ENCODE results near the gene ATP4A. TPM values are rescaled to one million over a fixed set of nuclear protein-coding genes. Genes with fewer than 3 reads are reported as not detected.

ATP4A gene
- total RNA-seq, 1 donor from 2014 or later = not detected

- peak; percentile 5 for DNase-seq (ENCODE audit: low spot score)
Measured at GRCh38 chr19:35566738-35567137, 3.3 kb upstream of the ATP4A start.

DNA sequence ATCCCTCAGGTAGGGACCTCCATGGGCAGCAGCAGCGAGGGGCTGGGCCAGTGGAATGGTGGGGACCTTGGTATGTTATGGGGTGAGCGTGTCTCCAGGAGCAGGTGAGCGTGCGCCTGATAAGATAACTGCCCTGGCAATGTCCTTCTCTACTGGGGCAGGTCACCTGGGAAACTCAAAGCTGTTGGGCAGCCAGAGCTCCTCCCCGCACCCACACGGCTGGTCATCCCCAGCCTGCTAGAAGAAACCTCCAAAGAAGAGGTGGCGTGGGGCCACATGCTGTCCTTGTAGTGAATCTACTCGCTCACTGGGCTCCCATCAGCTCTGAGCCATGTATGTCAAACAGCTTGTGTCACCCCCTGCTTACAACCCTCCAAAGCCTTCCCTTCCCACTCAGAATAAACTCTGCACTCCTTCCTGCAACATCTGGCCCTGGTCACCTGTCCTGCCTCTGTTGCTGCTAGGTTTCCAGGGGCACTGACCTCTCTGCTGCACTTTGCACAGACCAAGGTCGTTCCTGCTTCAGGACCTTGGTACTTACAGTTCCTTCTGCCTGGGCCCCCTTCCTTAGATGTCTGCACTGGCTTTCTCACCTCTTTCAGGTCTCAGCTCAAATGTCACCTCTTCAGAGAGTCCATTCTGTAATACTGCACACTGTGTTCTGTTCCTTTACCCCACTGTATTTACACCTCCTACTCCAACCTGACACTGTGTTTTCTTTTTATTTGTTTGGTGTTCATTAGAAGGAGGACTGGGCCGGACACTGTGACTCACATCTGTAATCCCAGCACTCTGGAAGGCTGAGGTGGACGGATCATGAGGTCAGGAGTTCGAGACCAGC lies 1.8 kb upstream of the ATP4A start:
- DNase-seq (ENCODE audit: low spot score) = peak; percentile 47

GRCh38 chr19:35562776-35563175 lies 682 bp downstream of the ATP4A start:
- no peak for DNase-seq (ENCODE audit: low spot score)

DNA sequence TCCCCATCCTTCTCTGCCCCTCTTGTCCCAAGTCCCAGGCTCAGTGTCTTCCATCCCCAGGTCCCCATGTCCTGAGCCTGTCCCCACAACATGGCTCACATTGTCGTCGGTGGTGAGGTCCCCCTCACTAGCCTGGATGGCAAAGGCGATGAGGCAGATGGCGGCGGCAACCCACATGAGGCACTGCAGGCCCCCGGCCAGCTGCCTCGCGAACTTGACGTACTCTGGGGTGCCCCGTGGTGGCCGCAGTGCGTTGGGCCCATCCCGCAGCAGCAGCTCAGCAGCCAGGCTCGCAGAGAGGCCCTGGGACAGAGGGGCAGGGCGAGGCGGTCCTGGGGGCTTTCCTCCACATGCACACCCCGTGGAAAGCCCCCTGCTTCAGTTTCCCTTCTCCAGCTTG lies 1.1 kb downstream of the ATP4A start:
- DNase-seq (ENCODE audit: low spot score) = no peak

GRCh38 chr19:35561436-35561835 lies 2.0 kb downstream of the ATP4A start:
- no peak for DNase-seq (ENCODE audit: low spot score)

DNA sequence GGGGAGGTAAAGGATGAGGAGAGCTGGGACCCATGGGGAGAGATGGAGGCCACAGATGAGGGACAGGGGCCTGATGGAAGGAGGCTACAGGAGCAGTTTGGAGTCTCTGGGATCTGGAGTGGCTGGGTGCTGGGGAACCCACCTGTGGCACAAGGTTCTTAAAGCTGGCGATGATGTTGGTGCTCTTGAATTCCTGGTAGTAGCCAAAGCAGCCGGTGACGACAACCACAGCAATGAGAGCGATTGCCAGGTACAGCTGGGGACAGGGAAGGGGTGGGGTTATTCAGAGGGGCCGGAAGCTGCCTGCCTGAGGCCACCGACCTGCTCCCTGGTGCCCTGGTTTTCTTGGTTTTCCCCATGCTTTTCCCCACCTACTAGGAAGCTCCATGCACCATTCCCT lies 2.8 kb downstream of the ATP4A start:
- no peak for DNase-seq (ENCODE audit: low spot score)

GRCh38 chr19:35560271-35560670 lies 3.2 kb downstream of the ATP4A start:
- no peak for DNase-seq (ENCODE audit: low spot score)

GRCh38 chr19:35559781-35560180 lies 3.7 kb downstream of the ATP4A start:
- DNase-seq (ENCODE audit: low spot score) = no peak

DNA sequence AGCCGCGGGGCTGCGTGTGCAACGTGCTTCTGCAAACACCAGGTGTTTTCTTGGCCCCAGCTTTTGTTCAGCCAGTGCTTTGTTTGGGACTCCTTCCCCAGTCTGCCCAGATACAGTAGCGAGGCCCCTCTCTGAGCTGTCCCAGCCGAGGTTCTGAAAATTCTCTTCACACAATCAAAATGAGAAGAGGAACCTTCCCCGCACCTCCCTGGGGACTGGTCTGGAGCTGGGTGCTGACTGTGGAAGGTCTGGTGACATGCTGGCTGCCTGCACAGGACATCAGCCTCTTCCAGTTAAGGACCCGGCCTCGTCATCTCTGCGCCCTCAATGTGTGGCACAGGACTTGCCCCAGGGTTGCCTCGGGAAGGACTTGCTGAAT lies 4.2 kb downstream of the ATP4A start:
- no peak for DNase-seq (ENCODE audit: low spot score)

- DNase-seq (ENCODE audit: low spot score) = no peak
Measured at GRCh38 chr19:35558400-35559280, 4.8 kb downstream of the ATP4A start.

DNA sequence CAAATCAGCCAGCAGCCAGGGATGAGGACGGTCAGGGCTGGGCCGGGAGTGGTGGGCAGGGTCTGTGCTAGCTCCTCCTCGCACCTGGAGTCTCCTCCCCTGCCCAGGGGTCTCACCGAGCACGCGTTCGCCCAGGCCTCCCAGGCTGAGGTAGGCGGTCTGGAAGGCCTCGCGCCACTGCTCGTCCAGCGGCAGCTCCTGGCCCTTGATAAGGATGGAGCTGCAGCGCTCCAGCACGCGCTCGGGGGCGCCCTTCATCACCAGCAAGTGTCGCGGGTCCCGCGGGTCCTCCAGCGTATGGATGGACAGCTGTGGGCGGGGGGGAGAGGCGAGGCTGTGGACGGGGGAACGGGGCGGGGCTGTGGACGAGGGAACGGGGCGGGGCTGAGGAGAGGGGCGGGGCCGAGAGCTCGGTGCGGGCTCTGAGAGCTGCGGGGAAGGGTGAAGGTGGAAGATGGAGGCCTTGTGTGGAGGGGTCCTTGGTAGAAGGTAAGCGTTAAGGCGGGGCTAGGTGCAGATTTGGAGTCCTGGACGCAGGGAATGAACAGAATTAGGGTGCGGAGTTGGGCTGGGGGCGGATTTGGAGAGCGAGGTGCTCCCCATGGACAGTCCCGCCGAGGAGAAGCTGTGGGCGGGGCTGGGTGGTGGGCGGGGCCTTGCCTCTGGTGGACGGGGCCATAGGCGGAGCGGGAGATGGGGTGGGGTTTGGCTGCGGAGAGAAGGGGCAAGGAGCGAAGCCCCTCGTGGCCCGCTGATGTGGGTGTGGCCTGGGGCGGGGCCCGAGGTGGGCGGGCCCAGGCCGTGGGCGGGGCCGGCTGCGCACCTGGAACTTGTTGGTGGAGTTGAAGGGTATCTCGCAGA lies 5.7 kb downstream of the ATP4A start:
- DNase-seq (ENCODE audit: low spot score) = no peak

GRCh38 chr19:35556846-35557538 lies 6.5 kb downstream of the ATP4A start:
- no peak for DNase-seq (ENCODE audit: low spot score)

- DNase-seq (ENCODE audit: low spot score) = no peak
Measured at GRCh38 chr19:35556025-35556590, 7.3 kb downstream of the ATP4A start.

DNA sequence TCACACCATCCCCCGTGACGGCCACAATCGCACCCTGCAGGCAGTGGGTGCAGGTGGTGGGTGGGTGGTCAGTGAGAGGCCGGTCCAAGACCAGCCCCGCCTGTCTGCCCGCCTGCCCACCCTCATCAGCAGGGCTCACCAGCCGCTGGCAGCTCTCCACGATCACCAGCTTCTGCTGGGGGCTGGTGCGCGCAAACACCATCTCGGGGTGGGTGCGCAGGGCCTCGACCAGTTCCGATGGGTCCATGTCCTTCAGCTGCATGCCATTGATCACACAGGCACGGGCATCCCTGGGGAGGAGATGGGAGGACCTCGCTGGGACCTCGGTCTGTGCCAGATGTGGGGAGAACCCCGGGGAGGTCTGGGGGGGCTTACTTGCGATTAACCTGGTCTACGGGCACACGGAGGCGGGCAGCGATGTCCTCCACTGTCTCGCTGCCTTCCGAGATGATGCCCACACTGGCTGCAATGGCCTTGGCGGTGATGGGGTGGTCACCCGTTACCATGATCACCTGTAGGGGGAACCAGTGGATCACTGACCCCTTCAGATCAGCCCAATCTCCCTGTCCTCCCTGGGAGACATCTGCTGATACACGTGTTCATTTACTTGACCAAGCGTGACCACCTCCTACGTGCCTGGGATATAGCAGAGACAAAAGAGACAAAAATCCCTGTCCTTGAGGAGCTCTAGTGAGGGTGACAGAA lies 8.0 kb downstream of the ATP4A start:
- DNase-seq (ENCODE audit: low spot score) = no peak

- no peak for DNase-seq (ENCODE audit: low spot score)
Measured at GRCh38 chr19:35554076-35554475, 9.4 kb downstream of the ATP4A start.

DNA sequence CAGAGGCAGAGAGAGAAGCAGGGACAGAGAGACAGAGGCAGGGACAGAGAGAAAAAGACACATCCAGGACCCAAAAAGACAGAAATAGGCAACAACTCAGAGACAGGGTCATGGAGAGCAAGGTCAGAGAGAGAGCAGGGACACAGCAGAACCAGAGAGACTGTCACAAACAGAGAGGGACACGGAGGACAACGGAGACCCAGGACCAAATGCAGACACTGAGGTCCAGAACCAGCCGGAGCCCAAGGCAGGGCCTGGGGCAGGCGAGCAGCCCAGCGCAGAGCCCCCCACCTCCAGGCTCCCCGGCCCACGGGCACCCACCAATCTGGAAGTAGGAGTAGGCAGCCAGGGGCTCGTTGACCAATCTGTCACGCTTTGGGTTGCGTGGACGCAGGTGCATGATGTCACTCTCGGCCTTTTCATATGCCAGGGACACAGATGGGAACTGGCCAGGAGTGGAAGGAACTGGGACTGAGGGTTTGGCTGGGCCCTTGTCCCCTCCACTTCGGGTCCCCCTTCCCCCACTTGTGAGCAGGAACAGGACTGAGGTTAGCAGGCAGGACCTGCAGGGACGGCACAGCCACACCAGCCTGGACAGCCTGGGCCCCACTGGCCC lies 10.0 kb downstream of the ATP4A start:
- DNase-seq (ENCODE audit: low spot score) = no peak

GRCh38 chr19:35552534-35553384 lies 10.7 kb downstream of the ATP4A start:
- DNase-seq (ENCODE audit: low spot score) = no peak

DNA sequence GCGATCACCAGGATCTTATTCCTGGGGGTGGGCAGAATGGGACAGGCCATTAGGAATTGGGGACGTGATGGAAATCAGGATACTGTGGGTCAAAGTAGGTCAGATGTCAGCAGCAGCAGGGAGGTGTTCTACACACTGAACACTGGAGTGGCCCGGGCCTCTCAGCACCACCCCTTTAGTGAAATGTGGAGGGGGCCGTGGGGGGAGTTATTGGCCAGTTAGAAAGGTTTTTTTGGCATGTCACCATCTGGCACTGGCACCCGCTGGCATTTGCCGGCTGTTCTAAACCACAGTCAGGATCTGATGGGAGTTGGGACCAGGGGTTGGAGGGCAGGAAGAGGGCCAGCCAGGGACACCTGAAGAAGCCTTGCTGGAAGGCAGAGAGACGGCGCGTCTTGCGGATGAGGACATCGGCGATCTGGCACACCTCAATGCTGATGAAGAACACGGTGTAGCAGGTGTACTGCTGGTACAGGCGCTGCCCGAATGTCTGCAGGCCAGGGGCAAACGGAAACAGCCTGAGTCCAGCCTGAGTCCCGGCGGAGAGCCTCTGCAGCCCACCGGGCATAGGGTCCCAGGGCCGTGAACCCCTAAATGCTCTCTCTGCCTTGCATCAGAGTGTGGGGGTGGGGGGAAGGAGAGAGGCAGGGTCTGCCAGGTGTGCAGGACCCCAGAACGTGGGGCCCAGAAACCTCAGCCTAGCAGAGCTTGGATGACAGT lies 12.2 kb downstream of the ATP4A start:
- no peak for DNase-seq (ENCODE audit: low spot score)
